Erythroblast (primary cell): ENCODE data around the gene ABITRAM.

Experiments used
- GATA1 ChIP-seq: IDR thresholded peaks from 2 replicates; pipeline ENCODE4 v1.6.1; 2011; ENCODE audit warnings: low read depth, mild to moderate bottlenecking, control low read depth, low read length, moderate library complexity
- POLR2A ChIP-seq: IDR thresholded peaks from 2 replicates; pipeline ENCODE4 v1.6.1; 2011; ENCODE audit warnings: mild to moderate bottlenecking, low read length

DNA sequence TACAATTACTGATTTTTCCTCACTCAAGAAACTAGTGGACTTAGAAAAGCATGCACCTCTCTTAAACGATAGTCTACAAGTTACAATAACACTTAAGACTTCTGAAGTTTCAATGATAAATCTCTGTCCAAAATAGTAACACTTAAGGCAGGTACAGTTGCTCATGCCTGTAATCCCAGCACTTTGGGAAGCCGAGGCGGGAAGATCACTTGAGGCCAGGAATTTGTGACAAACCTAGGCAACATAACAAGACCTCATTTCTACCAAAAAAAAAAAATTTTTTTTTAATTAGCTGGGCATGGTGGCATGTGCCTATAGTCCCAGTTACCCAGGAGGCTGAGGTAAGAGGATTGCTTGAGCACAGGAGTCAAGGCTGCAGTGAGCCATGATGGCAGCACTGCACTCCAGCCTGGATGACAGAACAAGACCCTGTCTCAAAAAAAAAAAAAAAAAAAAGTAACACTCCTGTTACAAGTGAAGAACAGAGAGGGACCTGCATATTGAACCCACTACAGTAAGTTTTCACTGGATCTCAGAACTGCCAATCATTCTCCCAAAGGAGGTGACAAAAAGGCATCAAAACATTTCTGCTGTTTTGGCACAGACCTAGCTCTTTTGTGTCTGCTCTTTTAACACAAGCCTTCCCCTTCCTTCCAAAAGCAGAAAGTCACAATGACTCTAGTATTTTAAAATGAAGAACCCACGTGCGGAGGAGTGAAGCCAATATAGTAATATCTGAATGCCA is 3.5 kb downstream of the ABITRAM start:
- TF ChIP-seq POLR2A, result no peak
- no peak for TF ChIP-seq GATA1
